GM12878 (cell line): Measurements from ENCODE around the gene PTPRN2. TPM values are rescaled to one million over a fixed set of nuclear protein-coding genes. Genes with fewer than 3 reads are reported as not detected.

Experiments
- ATAC-seq: fragments of 200-7000 bp; cut with Tn5 transposase; 3 replicates; pipeline ENCODE4 v1.9.1; 2020; ENCODE audit warnings: mild to moderate bottlenecking, moderate library complexity
- BruUV-seq: library from RNA; stranded (reverse); fragments of 400-500 nt; replicated peaks from 2 replicates; lab custom pipeline; 2021; lab: Mats Ljungman, UMichigan
- CTCF ChIA-PET: fragments of 300-600 bp; sonication (Branson Sonifier 250); formaldehyde crosslinking; extraction: SDS; loops from one replicate; lab custom pipeline; 2021; ENCODE audit warnings: inconsistent platforms; lab: Yijun Ruan, JAX
- POLR2A ChIA-PET: fragments of 350-600 bp; formaldehyde crosslinking; extraction: SDS; loops from one replicate; lab custom pipeline; 2021; ENCODE audit warnings: inconsistent platforms; lab: Charles Lee
- RAD21 ChIA-PET: fragments of 300-600 bp; sonication (Branson Sonifier 250); formaldehyde crosslinking; loops from one replicate; lab custom pipeline; 2023; ENCODE audit warnings: antibody characterized with exemption; ENCODE audit not compliant: unreplicated experiment; lab: Charles Lee
- SMC1A ChIA-PET: fragments of 300-600 bp; sonication (Branson Sonifier 250); formaldehyde crosslinking; loops from one replicate; lab custom pipeline; 2023; ENCODE audit not compliant: unreplicated experiment, uncharacterized antibody; lab: Charles Lee
- DNase-seq: peaks from one replicate; pipeline ENCODE4 v3.0.0-alpha.2; 2011; ENCODE audit warnings: low read depth, low spot score
- FAIRE-seq: peaks from 3 replicates; lab custom pipeline; 2011; peaks lifted over from hg19 to GRCh38; lab: Jason Lieb, UNC
- H2AFZ ChIP-seq: 2 replicates; pipeline ENCODE4 v1.6.0; 2011; ENCODE audit warnings: low read depth, low read length, control low read depth; ENCODE audit not compliant: control insufficient read depth
- H3K27ac ChIP-seq: 2 replicates; pipeline ENCODE4 v1.5.1; 2011; ENCODE audit warnings: control low read depth; ENCODE audit not compliant: control insufficient read depth, insufficient read depth
- H3K27me3 ChIP-seq, 2 experiments: replicated peaks in 1 of 2; 2 replicates each; pipeline versions ENCODE4 v1.6.0 to v1.6.1; 2011; ENCODE audit warnings: low read length in 1 of 2; ENCODE audit not compliant: control insufficient read depth in 2 of 2, insufficient read depth in 2 of 2
- H3K36me3 ChIP-seq, 2 experiments: 2 replicates each; pipeline ENCODE4 v1.5.1; 2011; ENCODE audit warnings: low read length in 1 of 2; ENCODE audit not compliant: control insufficient read depth in 2 of 2, insufficient read depth in 2 of 2
- H3K4me1 ChIP-seq: 2 replicates; pipeline ENCODE4 v1.6.1; 2011; ENCODE audit warnings: mild to moderate bottlenecking, low read length, moderate library complexity, mixed read lengths; ENCODE audit not compliant: control insufficient read depth, insufficient read depth
- H3K4me2 ChIP-seq: 2 replicates; pipeline ENCODE4 v1.6.0; 2011; ENCODE audit warnings: control low read depth; ENCODE audit not compliant: control insufficient read depth, insufficient read depth
- H3K4me3 ChIP-seq: fragments of 200-600 bp; sonication (generic); 2 replicates; pipeline ENCODE4 v1.5.1; 2016
- H3K79me2 ChIP-seq: 2 replicates; pipeline ENCODE4 v1.6.0; 2011; ENCODE audit warnings: low read length; ENCODE audit not compliant: control insufficient read depth, insufficient read depth
- H3K9ac ChIP-seq: 2 replicates; pipeline ENCODE4 v1.8.0; 2011; ENCODE audit warnings: low read length, control low read depth, mixed read lengths; ENCODE audit not compliant: control insufficient read depth, insufficient read depth
- H3K9me3 ChIP-seq: replicated peaks from 3 replicates; pipeline ENCODE4 v1.5.1; 2011; ENCODE audit warnings: mild to moderate bottlenecking, low read length; ENCODE audit not compliant: control insufficient read depth, insufficient read depth
- H4K20me1 ChIP-seq: 2 replicates; pipeline ENCODE4 v1.6.0; 2011; ENCODE audit not compliant: control insufficient read depth, insufficient read depth
- BCL11A ChIP-seq: IDR thresholded peaks from 2 replicates; pipeline ENCODE4 v1.6.1; 2011; ENCODE audit warnings: low read depth, low read length
- CREM ChIP-seq: IDR thresholded peaks from 2 replicates; pipeline ENCODE4 v1.6.1; 2014; ENCODE audit warnings: antibody characterized with exemption, low read depth
- FOXK2 ChIP-seq: fragments of 450-650 bp; IDR thresholded peaks from 2 replicates; pipeline ENCODE4 v1.6.1; 2017; ENCODE audit warnings: mild to moderate bottlenecking, moderate library complexity
- FOXM1 ChIP-seq: IDR thresholded peaks from 2 replicates; pipeline ENCODE4 v1.6.1; 2012; ENCODE audit warnings: low read depth, mild to moderate bottlenecking, inconsistent platforms, low read length, moderate library complexity
- GATAD2B ChIP-seq: fragments of 450-650 bp; conservative IDR thresholded peaks from 2 replicates; pipeline ENCODE4 v1.6.1; 2017; ENCODE audit warnings: low read depth, mild to moderate bottlenecking, moderate library complexity
- MTA3 ChIP-seq: IDR thresholded peaks from 2 replicates; pipeline ENCODE4 v1.6.1; 2012; ENCODE audit warnings: low read length, inconsistent platforms, borderline replicate concordance
- NR2F1 ChIP-seq: fragments of 450-650 bp; conservative IDR thresholded peaks from 2 replicates; pipeline ENCODE4 v1.6.1; 2017; ENCODE audit warnings: mild to moderate bottlenecking
- POLR2AphosphoS2 ChIP-seq: IDR thresholded peaks from 2 replicates; pipeline ENCODE4 v1.6.1; 2011; ENCODE audit warnings: low read depth, mild to moderate bottlenecking, low read length, improper control_type of control experiment, moderate library complexity
- ZBTB33 ChIP-seq: fragments of 450-650 bp; IDR thresholded peaks from 2 replicates; pipeline ENCODE4 v1.6.1; 2017; ENCODE audit warnings: mild to moderate bottlenecking
- ZBTB40 ChIP-seq: fragments of 450-650 bp; IDR thresholded peaks from 2 replicates; pipeline ENCODE4 v1.6.1; 2016; ENCODE audit warnings: mild to moderate bottlenecking, moderate library complexity, borderline replicate concordance
- ZNF274 ChIP-seq: IDR thresholded peaks from one replicate; pipeline ENCODE4 v1.8.0; 2011; ENCODE audit not compliant: insufficient read length, insufficient read depth
- ZZZ3 ChIP-seq: IDR thresholded peaks from 2 replicates; pipeline ENCODE4 v1.6.1; 2011; ENCODE audit warnings: low read depth; ENCODE audit not compliant: control insufficient read depth, insufficient read length
- WGBS: methylation state at CpG from one replicate; pipeline ENCODE4 v1.1.6; 2016; ENCODE audit warnings: low lambda C conversion rate; ENCODE audit not compliant: insufficient replicate concordance, insufficient coverage; ENCODE audit errors: missing lambda C conversion rate; 5-methylcytosine and 5-hydroxymethylcytosine counted together
- in situ Hi-C: fragments of 300-500 bp; cut with MboI; formaldehyde crosslinking; loops from 9 replicates; pipeline ENCODE4 v1.14.3; 2018; ENCODE audit warnings: mixed read lengths
- intact Hi-C: fragments of 100-400 bp; cut with micrococcal nuclease; formaldehyde crosslinking; loops from one replicate; pipeline ENCODE4 v1.14.2; 2022; ENCODE audit not compliant: unreplicated experiment
- polyA plus RNA-seq, 11 experiments: library from polyadenylated mRNA; depleted of rRNA in 4 of 11; unstranded in 6 of 11; stranded (reverse) in 5 of 11; fragments of >200 nt; fragmentation: Nextera tagmentation in 4 of 11; fragmentation: Illumina TruSeq in 1 of 11; extraction: Ambion mirVana in 4 of 11; extraction: Trizol in 1 of 11; gene quantifications; 1 replicate in 1 of 11; 2 replicates in 10 of 11; pipeline versions ENCODE4 v1.2.1 to v1.2.3, GENCODE V29; 2011 to 2016; ENCODE audit warnings: inconsistent platforms in 2 of 11, missing spikeins in 2 of 11, low read depth in 1 of 11
- total RNA-seq, 4 experiments: library from RNA; depleted of rRNA in 3 of 4; stranded (reverse); fragments of >200 nt in 3 of 4; fragmentation: Illumina TruSeq in 1 of 4; extraction: Trizol in 1 of 4; gene quantifications; 2 replicates each; pipeline versions ENCODE4 v1.2.1 to v1.2.3, GENCODE V29; 2013 to 2021
- TF ChIP-seq, protein P1 (sequence below): IDR thresholded peaks from 2 replicates; pipeline ENCODE4 v1.6.1; 2012; ENCODE audit warnings: low read depth, low read length, improper control_type of control experiment
- TF ChIP-seq, protein P2 (sequence below): IDR thresholded peaks from 2 replicates; pipeline ENCODE4 v1.6.1; 2012; ENCODE audit warnings: low read depth, low read length, improper control_type of control experiment

Gene PTPRN2
- total and polyA plus RNA-seq, 10 of the 15 experiments (the other 5 are each of a cell fraction or from before 2014, with no cell fraction given) = 5.4 TPM; not detected in 9

DNA sequence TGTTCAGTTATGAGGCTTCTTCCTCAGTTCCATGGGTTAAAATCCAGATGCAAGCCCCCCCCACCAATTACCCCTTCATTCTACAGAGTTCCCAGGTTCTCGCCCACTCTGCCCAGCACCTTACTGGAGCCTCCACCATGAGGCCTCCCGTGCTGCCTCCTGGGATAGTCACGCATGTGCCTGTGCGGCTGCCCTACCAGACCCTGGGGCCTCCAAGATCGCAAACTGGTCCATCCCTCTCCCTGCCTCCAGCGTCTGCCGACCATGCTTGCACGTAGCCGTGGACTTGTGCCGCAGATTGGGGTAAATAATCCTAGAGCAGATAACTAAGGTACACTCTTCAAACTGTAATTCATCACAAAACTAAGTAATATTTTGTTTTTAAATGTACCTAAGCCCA, 611.2 kb downstream of the PTPRN2 start:
- BruUV-seq = no TSS peak
- no peaks in the 10 kb centered on the region for H3K4me1 ChIP-seq
- ChIA-PET POLR2A (no interaction called here), RAD21 (no interaction called here), CTCF (no interaction called here), SMC1A (no interaction called here)
- H3K4me3 ChIP-seq = no peak overlapping the region
- WGBS = 51% methylated on average over 10 of the region's 10 CpGs
- TF ChIP-seq, protein P1, sequence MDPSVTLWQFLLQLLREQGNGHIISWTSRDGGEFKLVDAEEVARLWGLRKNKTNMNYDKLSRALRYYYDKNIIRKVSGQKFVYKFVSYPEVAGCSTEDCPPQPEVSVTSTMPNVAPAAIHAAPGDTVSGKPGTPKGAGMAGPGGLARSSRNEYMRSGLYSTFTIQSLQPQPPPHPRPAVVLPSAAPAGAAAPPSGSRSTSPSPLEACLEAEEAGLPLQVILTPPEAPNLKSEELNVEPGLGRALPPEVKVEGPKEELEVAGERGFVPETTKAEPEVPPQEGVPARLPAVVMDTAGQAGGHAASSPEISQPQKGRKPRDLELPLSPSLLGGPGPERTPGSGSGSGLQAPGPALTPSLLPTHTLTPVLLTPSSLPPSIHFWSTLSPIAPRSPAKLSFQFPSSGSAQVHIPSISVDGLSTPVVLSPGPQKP = no peak
- TF ChIP-seq, protein P2, sequence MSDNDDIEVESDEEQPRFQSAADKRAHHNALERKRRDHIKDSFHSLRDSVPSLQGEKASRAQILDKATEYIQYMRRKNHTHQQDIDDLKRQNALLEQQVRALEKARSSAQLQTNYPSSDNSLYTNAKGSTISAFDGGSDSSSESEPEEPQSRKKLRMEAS = no peak
- no peak for TF ChIP-seq CREM
- TF ChIP-seq POLR2AphosphoS2 = no peak
- TF ChIP-seq NR2F1 = no peak
- no peak for TF ChIP-seq MTA3
- no peak for TF ChIP-seq ZZZ3
- TF ChIP-seq ZNF274 = no peak
- TF ChIP-seq FOXK2 = no peak
- TF ChIP-seq GATAD2B = no peak
- no peak for TF ChIP-seq ZBTB40
- TF ChIP-seq ZBTB33 = no peak
- no peak for TF ChIP-seq FOXM1
- TF ChIP-seq BCL11A = no peak
- no peak overlapping the region for H3K9ac ChIP-seq
- no peak overlapping the region for H3K4me2 ChIP-seq
- no peak overlapping the region for H2AFZ ChIP-seq
- no peaks in the 10 kb centered on the region for H3K36me3 ChIP-seq
- H4K20me1 ChIP-seq = no peaks in the 10 kb centered on the region
- ATAC-seq = no peak
- DNase-seq = no peak
- H3K27ac ChIP-seq = no peak overlapping the region
- H3K27me3 ChIP-seq = no peaks in the 10 kb centered on the region
- H3K79me2 ChIP-seq = no peaks in the 10 kb centered on the region
- no peak for FAIRE-seq
- intact Hi-C loops (no loop called here), in situ Hi-C loops (no loop called here)
- H3K9me3 ChIP-seq = peaks cover 1% of the 10 kb centered on the region; the same call in 1 of the 3 replicates
